ENCODE measurements around the gene MRPS33. TPM values are rescaled to one million over a fixed set of nuclear protein-coding genes. Genes with fewer than 3 reads are reported as not detected.
"Not testable (repeated sequence)": the region's sequence is repeated elsewhere in the genome, so short reads cannot be mapped to it uniquely, and the experiment has no call there.

MRPS33 gene
- total and polyA plus RNA-seq, 2 donors (not counting 3 experiments of a cell fraction or from before 2014, with no cell fraction given): 13.5 to 34.1 TPM

DNA sequence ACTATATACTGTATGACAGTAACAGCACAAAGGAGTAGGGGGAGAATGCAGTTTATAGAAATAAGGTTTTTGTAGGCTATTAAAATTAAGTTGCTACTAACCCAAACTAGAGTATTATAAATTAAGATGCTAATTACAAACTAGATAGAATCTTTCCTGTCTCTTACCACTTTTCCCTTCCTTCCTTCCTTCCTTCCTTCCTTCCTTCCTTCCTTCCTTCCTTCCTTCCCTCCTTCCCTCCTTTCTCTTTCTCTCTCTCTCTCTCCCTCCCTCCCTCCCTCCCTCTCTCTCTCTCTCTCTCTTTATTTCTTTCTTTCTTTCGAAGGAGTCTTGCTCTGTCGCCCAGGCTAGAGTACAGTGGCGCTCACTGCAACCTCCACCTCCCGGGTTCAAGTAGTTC is 53.6 kb downstream of the MRPS33 start:
- H3K9me1 ChIP-seq (replicated peaks; ENCODE audit: control insufficient read depth, extremely low read depth, insufficient read depth, low read length): no peaks in the 10 kb centered on the region
- CTCF ChIA-PET: no interaction called here
- no peak overlapping the region for H3K4me3 ChIP-seq (replicated peaks in 1 of 3; ENCODE audit: insufficient read depth in 1 of 3, low read depth in 1 of 3, low read length in 3 of 3)
- dilution Hi-C loops (cut with MboI; ENCODE audit: extremely low pct_ligation_motif_present, low sequenced_read_pairs) (no loop called here), intact Hi-C loops (cut with micrococcal nuclease) (no loop called here)
- no TSS peak for BruUV-seq (replicated peaks)
- FAIRE-seq: no peak
- no peaks in the 10 kb centered on the region for H3K4me1 ChIP-seq (ENCODE audit: control insufficient read depth, extremely low read depth, insufficient read depth, low read length)
- no peaks in the 10 kb centered on the region for H3K27me3 ChIP-seq (ENCODE audit: control insufficient read depth in 2 of 2, insufficient read depth in 2 of 2, low read length in 2 of 2)
- no peak overlapping the region for H3K9ac ChIP-seq (replicated peaks; ENCODE audit: extremely low read depth, insufficient read depth, low read length)
- H3K27ac ChIP-seq (ENCODE audit: insufficient read depth, low read depth, low read length): no peak overlapping the region
- no peak overlapping the region for H3K4me2 ChIP-seq (ENCODE audit: insufficient read depth, low read length)
- H3K79me2 ChIP-seq (ENCODE audit: control insufficient read depth, insufficient read depth, low read length): no peaks in the 10 kb centered on the region
- no peaks in the 10 kb centered on the region for H4K20me1 ChIP-seq (replicated peaks; ENCODE audit: control insufficient read depth, extremely low read depth, insufficient read depth, low read length)
- POLR2A ChIA-PET: no interaction called here
- TF ChIP-seq FOS (IDR thresholded peaks at IDR 0.05; ENCODE audit: borderline replicate concordance, insufficient read depth, low read length) (no peak), MYC (IDR thresholded peaks at IDR 0.05; ENCODE audit: low read depth, low read length) (no peak), JUN (IDR thresholded peaks at IDR 0.05; ENCODE audit: borderline replicate concordance, insufficient read depth, insufficient read length, low read depth) (no peak), GATA2 (IDR thresholded peaks at IDR 0.05; ENCODE audit: insufficient read depth, insufficient read length, low read depth, low read length) (no peak), POLR2AphosphoS5 (IDR thresholded peaks at IDR 0.05; ENCODE audit: insufficient read depth, low read depth, low read length) (no peak), EZH2 (IDR thresholded peaks at IDR 0.05; ENCODE audit: borderline replicate concordance, low read depth, low read length, severe bottlenecking) (no peak), POLR2A (IDR thresholded peaks at IDR 0.05; ENCODE audit: low read depth, low read length) (no peak)
- TF ChIP-seq, protein P1, sequence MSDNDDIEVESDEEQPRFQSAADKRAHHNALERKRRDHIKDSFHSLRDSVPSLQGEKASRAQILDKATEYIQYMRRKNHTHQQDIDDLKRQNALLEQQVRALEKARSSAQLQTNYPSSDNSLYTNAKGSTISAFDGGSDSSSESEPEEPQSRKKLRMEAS (IDR thresholded peaks at IDR 0.05; ENCODE audit: insufficient read depth, insufficient read length): no peak
- TF ChIP-seq, protein P2, sequence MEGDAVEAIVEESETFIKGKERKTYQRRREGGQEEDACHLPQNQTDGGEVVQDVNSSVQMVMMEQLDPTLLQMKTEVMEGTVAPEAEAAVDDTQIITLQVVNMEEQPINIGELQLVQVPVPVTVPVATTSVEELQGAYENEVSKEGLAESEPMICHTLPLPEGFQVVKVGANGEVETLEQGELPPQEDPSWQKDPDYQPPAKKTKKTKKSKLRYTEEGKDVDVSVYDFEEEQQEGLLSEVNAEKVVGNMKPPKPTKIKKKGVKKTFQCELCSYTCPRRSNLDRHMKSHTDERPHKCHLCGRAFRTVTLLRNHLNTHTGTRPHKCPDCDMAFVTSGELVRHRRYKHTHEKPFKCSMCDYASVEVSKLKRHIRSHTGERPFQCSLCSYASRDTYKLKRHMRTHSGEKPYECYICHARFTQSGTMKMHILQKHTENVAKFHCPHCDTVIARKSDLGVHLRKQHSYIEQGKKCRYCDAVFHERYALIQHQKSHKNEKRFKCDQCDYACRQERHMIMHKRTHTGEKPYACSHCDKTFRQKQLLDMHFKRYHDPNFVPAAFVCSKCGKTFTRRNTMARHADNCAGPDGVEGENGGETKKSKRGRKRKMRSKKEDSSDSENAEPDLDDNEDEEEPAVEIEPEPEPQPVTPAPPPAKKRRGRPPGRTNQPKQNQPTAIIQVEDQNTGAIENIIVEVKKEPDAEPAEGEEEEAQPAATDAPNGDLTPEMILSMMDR (IDR thresholded peaks at IDR 0.05; ENCODE audit: extremely low read depth in 1 of 2, insufficient read depth in 1 of 2, low read depth in 1 of 2, low read length in 2 of 2): no peak
- no peaks in the 10 kb centered on the region for H3K9me3 ChIP-seq (replicated peaks; ENCODE audit: control insufficient read depth, insufficient read depth, low read length)
- H2AFZ ChIP-seq (ENCODE audit: low read depth, low read length): no peak overlapping the region
- DNase-seq (ENCODE audit: low read depth, low spot score): no peak
- H3K36me3 ChIP-seq (ENCODE audit: control insufficient read depth in 2 of 2, extremely low read depth in 1 of 2, insufficient read depth in 2 of 2, low read length in 2 of 2): no peaks in the 10 kb centered on the region

DNA sequence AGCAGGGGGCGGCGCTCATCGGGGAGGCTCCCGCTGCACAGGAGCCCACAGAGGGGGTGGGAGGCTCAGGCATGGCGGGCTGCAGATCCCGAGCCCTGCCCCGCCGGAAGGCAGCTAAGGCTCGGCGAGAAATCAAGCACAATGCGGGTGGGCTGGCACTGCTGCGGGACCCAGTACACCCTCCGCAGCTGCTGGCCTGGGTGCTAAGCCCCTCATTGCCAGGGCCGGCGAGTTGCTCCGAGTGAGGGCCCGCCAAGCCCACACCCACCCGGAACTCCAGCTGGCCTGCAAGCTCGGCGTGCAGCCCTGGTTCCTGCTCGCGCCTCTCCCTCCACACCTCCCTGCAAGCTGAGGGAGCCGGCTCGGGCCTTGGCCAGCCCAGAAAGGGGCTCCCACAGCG is 57.8 kb downstream of the MRPS33 start:
- H4K20me1 ChIP-seq (replicated peaks; ENCODE audit: control insufficient read depth, extremely low read depth, insufficient read depth, low read length); dilution Hi-C loops (cut with MboI; ENCODE audit: extremely low pct_ligation_motif_present, low sequenced_read_pairs); BruUV-seq (replicated peaks); H3K4me1 ChIP-seq (ENCODE audit: control insufficient read depth, extremely low read depth, insufficient read depth, low read length); H3K9ac ChIP-seq (replicated peaks; ENCODE audit: extremely low read depth, insufficient read depth, low read length); H3K79me2 ChIP-seq (ENCODE audit: control insufficient read depth, insufficient read depth, low read length); H3K9me3 ChIP-seq (replicated peaks; ENCODE audit: control insufficient read depth, insufficient read depth, low read length); DNase-seq (ENCODE audit: low read depth, low spot score); H3K27me3 ChIP-seq (ENCODE audit: control insufficient read depth in 2 of 2, insufficient read depth in 2 of 2, low read length in 2 of 2); H3K4me3 ChIP-seq (replicated peaks in 1 of 3; ENCODE audit: insufficient read depth in 1 of 3, low read depth in 1 of 3, low read length in 3 of 3); H3K4me2 ChIP-seq (ENCODE audit: insufficient read depth, low read length); H3K9me1 ChIP-seq (replicated peaks; ENCODE audit: control insufficient read depth, extremely low read depth, insufficient read depth, low read length); intact Hi-C loops (cut with micrococcal nuclease); POLR2A ChIA-PET; FAIRE-seq; H2AFZ ChIP-seq (ENCODE audit: low read depth, low read length); H3K27ac ChIP-seq (ENCODE audit: insufficient read depth, low read depth, low read length); H3K36me3 ChIP-seq (ENCODE audit: control insufficient read depth in 2 of 2, extremely low read depth in 1 of 2, insufficient read depth in 2 of 2, low read length in 2 of 2): not testable (repeated sequence)
- CTCF ChIA-PET: interaction anchor here (1.0 kb wide), 1 partner anchor 12 kb away, joined by 3 read pairs; no protein-coding TSS in a partner anchor

Data from endothelial cell of umbilical vein (primary cell).